ENCODE measurements around the gene STS.

- peak; percentile 33 to 38 (median 36); a peak in 4 of 6 replicates for TF ChIP-seq CTCF (IDR thresholded peaks at IDR 0.05 in 2 of 3, conservative IDR thresholded peaks at IDR 0.05 in 1 of 3; ENCODE audit: borderline replicate concordance in 1 of 3, insufficient read depth in 1 of 3, low read depth in 2 of 3, low read length in 2 of 3)
- TF ChIP-seq EZH2 (IDR thresholded peaks at IDR 0.05): no peak
- no peak for TF ChIP-seq POLR2A (IDR thresholded peaks at IDR 0.05; ENCODE audit: borderline replicate concordance, extremely low read depth, insufficient read depth, insufficient read length)
- TF ChIP-seq CEBPB (IDR thresholded peaks at IDR 0.05; ENCODE audit: low read depth): no peak
- TF ChIP-seq REST (IDR thresholded peaks at IDR 0.05; ENCODE audit: low read depth): no peak
Measured at GRCh38 chrX:7191681-7192110, 44.2 kb downstream of the STS start.
